ENCODE measurements around the gene MALRD1.

MALRD1 gene

GRCh38 chr10:19048489-19048888 is at the start of gene MALRD1:
MALRD1 (plus strand) TSS chr10:19048801; CDS start chr10:19048939, 138 bp downstream.
- no peak for DNase-seq (ENCODE audit: low spot score)

GRCh38 chr10:19003341-19003740 is 45.3 kb upstream of the MALRD1 start:
- no peak for DNase-seq (ENCODE audit: low spot score)

GRCh38 chr10:19012111-19012510 is 36.5 kb upstream of the MALRD1 start:
- no peak for DNase-seq (ENCODE audit: low spot score)

- DNase-seq (ENCODE audit: low spot score), result no peak
Observed at GRCh38 chr10:19014034-19014433, 34.6 kb upstream of the MALRD1 start.

- DNase-seq (ENCODE audit: low spot score), result no peak
Observed at GRCh38 chr10:19014498-19014897, 34.1 kb upstream of the MALRD1 start.

GRCh38 chr10:19017116-19017890 is 31.3 kb upstream of the MALRD1 start:
- no peak for DNase-seq (ENCODE audit: low spot score)

- no peak for DNase-seq (ENCODE audit: low spot score)
Observed at GRCh38 chr10:19021162-19021561, 27.4 kb upstream of the MALRD1 start.

GRCh38 chr10:19024611-19025010 is 24.0 kb upstream of the MALRD1 start:
- DNase-seq (ENCODE audit: low spot score), result no peak

- DNase-seq (ENCODE audit: low spot score), result no peak
Observed at GRCh38 chr10:19031763-19032162, 16.8 kb upstream of the MALRD1 start.

- no peak for DNase-seq (ENCODE audit: low spot score)
Observed at GRCh38 chr10:19033741-19034140, 14.9 kb upstream of the MALRD1 start.

GRCh38 chr10:19041171-19041570 is 7.4 kb upstream of the MALRD1 start:
- DNase-seq (ENCODE audit: low spot score), result no peak

- DNase-seq (ENCODE audit: low spot score), result no peak
Observed at GRCh38 chr10:19043431-19043830, 5.2 kb upstream of the MALRD1 start.

GRCh38 chr10:19046679-19047078 is 1.9 kb upstream of the MALRD1 start:
- DNase-seq (ENCODE audit: low spot score), result no peak

- no peak for DNase-seq (ENCODE audit: low spot score)
Observed at GRCh38 chr10:19048891-19049290, 290 bp downstream of the MALRD1 start.

- DNase-seq (ENCODE audit: low spot score), result no peak
Observed at GRCh38 chr10:19049567-19049966, 966 bp downstream of the MALRD1 start.

- no peak for DNase-seq (ENCODE audit: low spot score)
Observed at GRCh38 chr10:19054289-19054835, 5.8 kb downstream of the MALRD1 start.

GRCh38 chr10:19058046-19058445 is 9.4 kb downstream of the MALRD1 start:
- no peak for DNase-seq (ENCODE audit: low spot score)

- no peak for DNase-seq (ENCODE audit: low spot score)
Observed at GRCh38 chr10:19063986-19064385, 15.4 kb downstream of the MALRD1 start.

GRCh38 chr10:19071946-19072345 is 23.3 kb downstream of the MALRD1 start:
- DNase-seq (ENCODE audit: low spot score), result no peak

- DNase-seq (ENCODE audit: low spot score), result no peak
Observed at GRCh38 chr10:19077276-19077675, 28.7 kb downstream of the MALRD1 start.

- no peak for DNase-seq (ENCODE audit: low spot score)
Observed at GRCh38 chr10:19096501-19097073, 48.0 kb downstream of the MALRD1 start.

GRCh38 chr10:19097151-19097550 is 48.5 kb downstream of the MALRD1 start:
- no peak for DNase-seq (ENCODE audit: low spot score)

- no peak for DNase-seq (ENCODE audit: low spot score)
Observed at GRCh38 chr10:19098803-19099202, 50.2 kb downstream of the MALRD1 start.

GRCh38 chr10:19107406-19107805 is 58.8 kb downstream of the MALRD1 start:
- no peak for DNase-seq (ENCODE audit: low spot score)
